HCT116 (cell line): Measurements from ENCODE around the gene SMCO1. TPM values are rescaled to one million over a fixed set of nuclear protein-coding genes. Genes with fewer than 3 reads are reported as not detected.
"Not testable (repeated sequence)": the region's sequence is repeated elsewhere in the genome, so short reads cannot be mapped to it uniquely, and the experiment has no call there.

Source experiments
- ATAC-seq: fragments of 200-7000 bp; cut with Tn5 transposase; 2 replicates; pipeline ENCODE4 v1.9.1; 2020; ENCODE audit warnings: mild to moderate bottlenecking, moderate library complexity
- BruUV-seq: library from RNA; stranded (reverse); fragments of 400-500 nt; replicated peaks from 2 replicates; lab custom pipeline; 2021; lab: Mats Ljungman, UMichigan
- CTCF ChIA-PET: fragments of 300-600 bp; sonication (Branson Sonifier 250); formaldehyde crosslinking; loops from one replicate; lab custom pipeline; 2021; ENCODE audit warnings: antibody characterized with exemption; lab: Charles Lee
- POLR2A ChIA-PET: fragments of 300-600, 350-600 bp; sonication (Branson Sonifier 250); formaldehyde crosslinking; loops from one replicate; lab custom pipeline; 2021; ENCODE audit warnings: antibody characterized with exemption; lab: Charles Lee
- RAD21 ChIA-PET, 2 experiments: fragments of 300-600 bp; sonication (Branson Sonifier 250); formaldehyde crosslinking; loops; one replicate each; lab custom pipeline; 2023; ENCODE audit warnings: low total read pairs in 2 of 2; ENCODE audit not compliant: uncharacterized antibody in 2 of 2, unreplicated experiment in 2 of 2, low non-redundant PET in 1 of 2; lab: Charles Lee
- DNase-seq: peaks from one replicate; pipeline ENCODE4 v3.0.0-alpha.2; 2010; ENCODE audit warnings: low read depth, low spot score
- H2AFZ ChIP-seq: fragments of 200-600 bp; shearing (Covaris generic), sonication (generic); 2 replicates; pipeline ENCODE4 v1.6.1; 2017; ENCODE audit warnings: low read depth, mixed run types, mixed read lengths, antibody characterized with exemption, low read length; ENCODE audit not compliant: poor library complexity, severe bottlenecking
- H3K27ac ChIP-seq: 2 replicates; pipeline ENCODE4 v1.5.1; 2012; ENCODE audit warnings: low read depth, low read length
- H3K27me3 ChIP-seq: fragments of 200-600 bp; sonication (generic); 2 replicates; pipeline ENCODE4 v1.6.1; 2016; ENCODE audit warnings: mixed run types, low read length, mixed read lengths; ENCODE audit not compliant: insufficient read depth
- H3K36me3 ChIP-seq, 2 experiments: fragments of 200-500 bp in 1 of 2; fragments of 200-600 bp in 1 of 2; sonication (Bioruptor generic) in 1 of 2; sonication (generic) in 1 of 2; 2 replicates each; pipeline versions ENCODE4 v1.5.1 to v1.6.1; 2014 to 2016; ENCODE audit warnings: low read length in 2 of 2, inconsistent platforms in 1 of 2, mixed read lengths in 1 of 2, mixed run types in 1 of 2; ENCODE audit not compliant: insufficient read depth in 2 of 2, control insufficient read depth in 1 of 2
- H3K4me1 ChIP-seq, 2 experiments: fragments of 200-600 bp in 1 of 2; sonication (generic) in 1 of 2; 2 replicates each; pipeline versions ENCODE4 v1.5.1 to v1.6.1; 2012 to 2017; ENCODE audit warnings: low read length in 2 of 2, inconsistent platforms in 1 of 2, mild to moderate bottlenecking in 1 of 2, mixed read lengths in 1 of 2, mixed run types in 1 of 2, moderate library complexity in 1 of 2; ENCODE audit not compliant: insufficient read depth in 2 of 2, control insufficient read depth in 1 of 2
- H3K4me2 ChIP-seq: fragments of 200-600 bp; sonication (generic); 2 replicates; pipeline ENCODE4 v1.6.1; 2017; ENCODE audit warnings: mixed run types, low read length, mixed read lengths
- H3K4me3 ChIP-seq, 2 experiments: fragments of 200-600 bp in 1 of 2; sonication (generic) in 1 of 2; replicated peaks in 1 of 2; 2 replicates each; pipeline ENCODE4 v1.5.1; 2011 to 2016; ENCODE audit warnings: low read length in 2 of 2, control low read depth in 1 of 2, low read depth in 1 of 2, mild to moderate bottlenecking in 1 of 2, mixed read lengths in 1 of 2, mixed run types in 1 of 2
- H3K79me2 ChIP-seq: fragments of 200-600 bp; sonication (generic); 2 replicates; pipeline ENCODE4 v1.6.1; 2017; ENCODE audit warnings: mild to moderate bottlenecking, mixed run types, low read length, moderate library complexity, mixed read lengths; ENCODE audit not compliant: insufficient read depth
- H3K9ac ChIP-seq: fragments of 200-600 bp; sonication (generic); 2 replicates; pipeline ENCODE4 v1.6.1; 2016; ENCODE audit warnings: low read length, mixed read lengths
- H3K9me2 ChIP-seq: fragments of 200-600 bp; sonication (generic), shearing (Covaris generic); 2 replicates; pipeline ENCODE4 v1.6.1; 2017; ENCODE audit warnings: mixed run types, mild to moderate bottlenecking, moderate library complexity; ENCODE audit not compliant: insufficient read depth
- H3K9me3 ChIP-seq, 2 experiments: fragments of 200-500 bp in 1 of 2; fragments of 200-600 bp in 1 of 2; sonication (Bioruptor generic) in 1 of 2; sonication (generic) in 1 of 2; 2 replicates each; pipeline ENCODE4 v1.6.1; 2014 to 2017; ENCODE audit warnings: low read length in 2 of 2, mixed read lengths in 2 of 2, inconsistent platforms in 1 of 2, low read depth in 1 of 2, mild to moderate bottlenecking in 1 of 2, mixed run types in 1 of 2, moderate library complexity in 1 of 2; ENCODE audit not compliant: control insufficient read depth in 1 of 2, insufficient read depth in 1 of 2
- H4K20me1 ChIP-seq: fragments of 200-600 bp; sonication (generic), shearing (Covaris generic); 2 replicates; pipeline ENCODE4 v1.6.1; 2017; ENCODE audit warnings: mixed run types, mild to moderate bottlenecking, moderate library complexity; ENCODE audit not compliant: insufficient read depth
- ATF3 ChIP-seq: IDR thresholded peaks from 2 replicates; pipeline ENCODE4 v1.6.1; 2012
- EGR1 ChIP-seq: IDR thresholded peaks from 2 replicates; pipeline ENCODE4 v1.6.1; 2012; ENCODE audit warnings: low read depth
- ELF1 ChIP-seq: IDR thresholded peaks from 2 replicates; pipeline ENCODE4 v1.6.1; 2012; ENCODE audit warnings: low read depth, borderline replicate concordance
- EZH2 ChIP-seq: fragments of 200-600 bp; sonication (generic); IDR thresholded peaks from 2 replicates; pipeline ENCODE4 v1.6.1; 2017; ENCODE audit warnings: antibody characterized with exemption, mixed run types
- FOSL1 ChIP-seq: IDR thresholded peaks from 2 replicates; pipeline ENCODE4 v1.6.1; 2012; ENCODE audit warnings: low read depth
- JUND ChIP-seq: IDR thresholded peaks from 2 replicates; pipeline ENCODE4 v1.6.1; 2012
- POLR2A ChIP-seq: IDR thresholded peaks from 2 replicates; pipeline ENCODE4 v1.7.0; 2011; ENCODE audit warnings: borderline replicate concordance; ENCODE audit not compliant: insufficient read depth, insufficient read length; ENCODE audit errors: extremely low read depth
- RAD21 ChIP-seq: IDR thresholded peaks from 2 replicates; pipeline ENCODE4 v1.6.1; 2012; ENCODE audit warnings: low read depth, mild to moderate bottlenecking
- SP1 ChIP-seq: IDR thresholded peaks from 2 replicates; pipeline ENCODE4 v1.6.1; 2012; ENCODE audit warnings: low read depth
- SRF ChIP-seq: IDR thresholded peaks from 2 replicates; pipeline ENCODE4 v1.6.1; 2012; ENCODE audit warnings: low read depth
- TCF7L2 ChIP-seq: IDR thresholded peaks from 2 replicates; pipeline ENCODE4 v1.7.0; 2011; ENCODE audit warnings: borderline replicate concordance, inconsistent platforms; ENCODE audit not compliant: insufficient read depth, insufficient read length; ENCODE audit errors: extremely low read depth
- YY1 ChIP-seq: IDR thresholded peaks from 2 replicates; pipeline ENCODE4 v1.6.1; 2011; ENCODE audit warnings: low read length, low read depth, moderate library complexity, mild to moderate bottlenecking; ENCODE audit not compliant: insufficient replicate concordance; ENCODE audit errors: extremely low read depth
- ZBTB33 ChIP-seq: IDR thresholded peaks from 2 replicates; pipeline ENCODE4 v1.6.1; 2011; ENCODE audit warnings: mild to moderate bottlenecking, low read length, moderate library complexity; ENCODE audit not compliant: insufficient replicate concordance; ENCODE audit errors: extremely low read depth
- ZNF274 ChIP-seq: fragments of 200-500 bp; sonication (Bioruptor generic); IDR thresholded peaks from 2 replicates; pipeline ENCODE4 v1.6.1; 2014; ENCODE audit warnings: mild to moderate bottlenecking, low read depth, low read length, inconsistent platforms
- intact Hi-C: fragments of 100-400 bp; cut with micrococcal nuclease; formaldehyde crosslinking; loops from 2 replicates; pipeline ENCODE4 v1.10.0; 2022
- total RNA-seq: library from RNA; stranded (reverse); gene quantifications from one replicate; pipeline ENCODE4 v1.2.1, GENCODE V29; 2021; ENCODE audit not compliant: unreplicated experiment
- TF ChIP-seq, protein P1 (sequence below): IDR thresholded peaks from 2 replicates; pipeline ENCODE4 v1.6.1; 2012; ENCODE audit warnings: low read depth

SMCO1 gene
- total RNA-seq, 1 experiment from 2014 or later, result not detected

GRCh38 chr3:196513697-196514349 lies 1.3 kb downstream of the SMCO1 start:
- DNase-seq (no peak), ATAC-seq (no peak)
- no peak overlapping the region for H3K9ac ChIP-seq
- intact Hi-C loops, result no loop called here
- POLR2A ChIA-PET, result no interaction called here
- no peaks in the 10 kb centered on the region for H3K79me2 ChIP-seq
- H3K27me3 ChIP-seq, result no peaks in the 10 kb centered on the region
- H3K9me2 ChIP-seq, result no peaks in the 10 kb centered on the region
- no peaks in the 10 kb centered on the region for H3K9me3 ChIP-seq
- H3K4me3 ChIP-seq, result no peak overlapping the region
- no peaks in the 10 kb centered on the region for H4K20me1 ChIP-seq
- CTCF ChIA-PET, result interaction anchor here (1.0 to 2.4 kb wide), 3 partner anchors 9 to 15 kb away, joined by 4 to 14 read pairs (median 4); no protein-coding TSS in a partner anchor
- TF ChIP-seq ZBTB33 (no peak), EGR1 (no peak), YY1 (no peak), ELF1 (no peak), JUND (no peak), ZNF274 (no peak), ATF3 (no peak), SRF (no peak), FOSL1 (no peak), POLR2A (no peak), EZH2 (no peak), TCF7L2 (no peak), RAD21 (no peak), SP1 (no peak)
- TF ChIP-seq, protein P1, sequence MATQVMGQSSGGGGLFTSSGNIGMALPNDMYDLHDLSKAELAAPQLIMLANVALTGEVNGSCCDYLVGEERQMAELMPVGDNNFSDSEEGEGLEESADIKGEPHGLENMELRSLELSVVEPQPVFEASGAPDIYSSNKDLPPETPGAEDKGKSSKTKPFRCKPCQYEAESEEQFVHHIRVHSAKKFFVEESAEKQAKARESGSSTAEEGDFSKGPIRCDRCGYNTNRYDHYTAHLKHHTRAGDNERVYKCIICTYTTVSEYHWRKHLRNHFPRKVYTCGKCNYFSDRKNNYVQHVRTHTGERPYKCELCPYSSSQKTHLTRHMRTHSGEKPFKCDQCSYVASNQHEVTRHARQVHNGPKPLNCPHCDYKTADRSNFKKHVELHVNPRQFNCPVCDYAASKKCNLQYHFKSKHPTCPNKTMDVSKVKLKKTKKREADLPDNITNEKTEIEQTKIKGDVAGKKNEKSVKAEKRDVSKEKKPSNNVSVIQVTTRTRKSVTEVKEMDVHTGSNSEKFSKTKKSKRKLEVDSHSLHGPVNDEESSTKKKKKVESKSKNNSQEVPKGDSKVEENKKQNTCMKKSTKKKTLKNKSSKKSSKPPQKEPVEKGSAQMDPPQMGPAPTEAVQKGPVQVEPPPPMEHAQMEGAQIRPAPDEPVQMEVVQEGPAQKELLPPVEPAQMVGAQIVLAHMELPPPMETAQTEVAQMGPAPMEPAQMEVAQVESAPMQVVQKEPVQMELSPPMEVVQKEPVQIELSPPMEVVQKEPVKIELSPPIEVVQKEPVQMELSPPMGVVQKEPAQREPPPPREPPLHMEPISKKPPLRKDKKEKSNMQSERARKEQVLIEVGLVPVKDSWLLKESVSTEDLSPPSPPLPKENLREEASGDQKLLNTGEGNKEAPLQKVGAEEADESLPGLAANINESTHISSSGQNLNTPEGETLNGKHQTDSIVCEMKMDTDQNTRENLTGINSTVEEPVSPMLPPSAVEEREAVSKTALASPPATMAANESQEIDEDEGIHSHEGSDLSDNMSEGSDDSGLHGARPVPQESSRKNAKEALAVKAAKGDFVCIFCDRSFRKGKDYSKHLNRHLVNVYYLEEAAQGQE, result no peak
- RAD21 ChIA-PET, result no interaction called here
- peaks cover under 1 to 1% of the 10 kb centered on the region in 2 experiments; a peak in 2 of 4 replicates for H3K4me1 ChIP-seq
- H2AFZ ChIP-seq, result no peak overlapping the region
- no peak overlapping the region for H3K27ac ChIP-seq
- no peak overlapping the region for H3K4me2 ChIP-seq
- H3K36me3 ChIP-seq, result no peaks in the 10 kb centered on the region
- BruUV-seq, result no TSS peak

DNA sequence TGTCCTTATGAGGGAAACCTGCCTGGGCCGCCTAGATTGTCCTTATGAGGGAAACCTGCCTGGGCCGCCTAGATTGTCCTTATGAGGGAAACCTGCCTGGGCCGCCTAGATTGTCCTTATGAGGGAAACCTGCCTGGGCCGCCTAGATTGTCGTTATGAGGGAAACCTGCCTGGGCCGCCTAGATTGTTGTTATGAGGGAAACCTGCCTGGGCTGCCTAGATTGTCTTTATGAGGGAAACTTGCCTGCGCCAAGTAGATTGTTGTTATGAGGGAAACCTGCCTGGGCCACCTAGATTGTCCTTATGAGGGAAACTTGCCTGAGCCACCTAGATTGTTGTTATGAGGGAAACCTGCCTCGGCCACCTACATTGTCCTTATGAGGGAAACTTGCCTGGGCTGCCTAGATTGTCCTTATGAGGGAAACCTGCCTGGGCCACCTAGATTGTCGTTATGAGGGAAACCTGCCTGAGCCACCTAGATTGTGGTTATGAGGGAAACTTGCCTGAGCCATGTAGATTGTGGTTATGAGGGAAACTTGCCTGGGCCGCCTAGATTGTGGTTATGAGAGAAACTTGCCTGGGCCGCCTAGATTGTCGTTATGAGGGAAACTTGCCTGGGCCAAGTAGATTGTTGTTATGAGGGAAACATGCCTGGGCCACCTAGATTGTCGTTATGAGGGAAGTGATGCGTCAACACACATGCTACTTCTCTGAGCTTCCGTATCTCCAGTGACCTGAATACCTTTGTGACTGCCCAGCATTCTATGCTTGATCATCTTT lies 3.3 kb downstream of the SMCO1 start:
- H3K36me3 ChIP-seq, H2AFZ ChIP-seq, BruUV-seq, H3K9me2 ChIP-seq, H4K20me1 ChIP-seq, ATAC-seq, H3K79me2 ChIP-seq, DNase-seq, H3K27ac ChIP-seq, H3K4me3 ChIP-seq, H3K9me3 ChIP-seq, H3K27me3 ChIP-seq, H3K9ac ChIP-seq, POLR2A ChIA-PET, H3K4me2 ChIP-seq, H3K4me1 ChIP-seq, intact Hi-C loops, RAD21 ChIA-PET: not testable (repeated sequence)
- CTCF ChIA-PET, result interaction anchor here (1.3 kb wide), 1 partner anchor 17 kb away, joined by 4 read pairs; no protein-coding TSS in a partner anchor
